ENCODE data around the gene ATP5PB.
A peak's percentile ranks its signal among the peaks of the same experiment; 100 is the strongest.

Gene ATP5PB

DNA sequence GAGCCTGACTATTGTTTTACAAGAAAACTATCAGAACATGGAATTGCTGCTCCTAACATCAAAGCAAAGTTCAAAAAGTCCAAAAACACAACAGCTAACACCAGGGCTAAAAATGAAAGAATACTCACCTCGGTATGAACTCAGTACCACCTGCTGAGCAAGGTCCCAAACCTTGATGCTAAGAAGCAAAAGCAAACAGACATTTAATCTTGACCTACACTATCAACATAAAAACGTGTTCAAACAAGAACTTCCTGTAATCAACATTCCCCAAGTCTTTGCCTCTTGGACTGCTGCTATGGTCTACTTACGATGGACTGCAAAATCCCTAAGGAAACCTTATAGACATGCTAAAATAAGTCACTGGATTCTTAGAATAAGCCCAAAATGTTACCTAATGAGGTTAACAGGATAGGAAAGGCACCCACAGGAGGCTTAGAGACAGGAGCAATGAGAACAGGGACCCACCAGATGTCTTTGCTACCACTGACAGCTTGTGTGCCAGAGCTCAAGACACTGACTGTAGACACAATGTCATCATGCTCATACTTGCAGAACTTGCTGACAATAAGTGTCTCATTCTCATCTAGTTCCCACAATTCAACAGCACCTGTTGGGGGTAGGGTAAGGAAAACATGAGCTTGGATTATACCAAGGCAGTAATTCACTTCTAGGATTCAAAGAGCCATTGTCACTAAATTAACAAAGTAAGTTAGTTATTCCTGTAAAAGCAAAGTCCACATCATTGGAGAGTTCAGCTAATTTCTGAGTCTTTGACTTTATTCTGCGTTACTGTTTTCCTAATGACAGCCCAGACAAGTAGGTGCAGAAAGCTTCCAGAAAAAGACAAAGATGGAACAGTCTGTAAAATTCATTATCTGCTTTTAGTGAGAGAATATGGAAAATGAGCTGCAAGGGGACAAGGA is 2.0 kb upstream of the ATP5PB start:
- no peak for DNase-seq (ENCODE audit: low spot score)

DNA sequence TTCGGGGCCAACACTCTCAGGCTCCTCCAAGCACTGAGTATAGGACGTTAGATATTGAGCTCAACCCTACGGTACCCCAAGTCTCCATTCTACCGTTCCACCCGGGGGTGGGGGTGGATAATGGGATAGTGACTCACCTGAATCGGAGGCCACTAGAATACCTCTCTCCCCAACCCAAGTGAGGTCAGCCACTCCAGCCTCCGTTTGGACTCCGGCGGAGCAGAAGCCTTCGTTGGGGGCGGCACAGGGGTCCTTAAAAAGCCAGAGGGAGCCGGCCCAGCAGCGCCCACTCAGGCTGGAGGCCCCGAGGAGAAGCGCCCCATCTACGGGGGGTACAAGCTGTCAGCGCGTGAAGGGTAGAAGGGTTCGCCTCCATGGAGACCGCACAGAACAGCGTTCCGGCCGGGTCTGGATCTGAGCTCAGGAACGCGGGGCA is 764 bp upstream of the ATP5PB start:
- peak; percentile 33 for DNase-seq (ENCODE audit: low spot score)

DNA sequence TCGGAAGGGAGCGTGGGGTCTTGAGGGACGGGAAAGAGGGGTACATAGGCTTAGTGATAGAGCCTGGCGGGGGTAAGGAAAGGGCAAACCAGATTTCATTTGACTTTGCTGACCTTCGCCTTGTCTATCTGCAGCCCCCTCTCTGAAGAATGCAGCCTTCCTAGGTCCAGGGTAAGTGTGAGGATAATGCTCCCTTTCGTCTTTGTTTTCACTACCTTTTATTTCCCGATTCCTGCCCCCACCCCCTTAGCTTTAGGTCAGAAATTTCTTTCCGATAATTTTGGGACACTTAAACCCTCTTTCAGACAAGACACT is 396 bp downstream of the ATP5PB start:
- no peak for DNase-seq (ENCODE audit: low spot score)

DNA sequence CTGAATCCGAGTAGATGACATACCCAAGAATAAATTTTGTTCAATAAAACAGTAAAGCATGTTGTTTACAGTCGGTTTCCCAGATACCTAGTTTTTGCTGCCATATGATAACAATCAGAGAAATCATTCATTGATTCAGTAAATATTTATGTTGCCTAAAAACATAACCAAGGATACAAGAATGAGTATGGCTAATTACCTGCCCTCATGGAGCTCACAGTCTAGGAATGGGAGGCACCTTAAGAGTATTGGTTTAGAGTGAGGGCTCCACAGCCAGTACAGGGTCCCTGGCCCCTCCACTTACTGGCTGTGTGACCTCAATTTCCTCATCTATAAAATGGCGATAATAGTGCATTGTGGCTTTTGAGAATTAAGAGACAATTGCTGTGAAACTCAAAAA is 921 bp downstream of the ATP5PB start:
- no peak for DNase-seq (ENCODE audit: low spot score)

DNA sequence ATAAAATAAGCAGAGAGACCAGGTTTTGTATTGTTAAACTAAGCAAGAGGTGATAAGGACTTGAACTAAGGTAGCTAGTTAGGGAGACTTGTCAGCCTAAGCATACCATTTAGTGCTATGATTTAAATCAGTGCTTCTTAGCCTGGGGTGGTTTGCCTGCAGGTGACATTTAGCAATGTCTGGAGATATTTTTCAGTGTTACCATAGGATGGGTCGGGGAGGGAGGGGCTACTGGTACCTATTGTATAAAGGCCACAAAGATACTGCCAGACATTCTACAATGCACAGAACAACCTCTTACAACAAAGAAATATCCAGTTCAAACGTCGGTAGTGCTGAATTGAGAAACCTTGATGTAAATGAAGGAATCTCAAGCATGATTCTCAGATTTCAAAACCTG is 3.3 kb downstream of the ATP5PB start:
- no peak for DNase-seq (ENCODE audit: low spot score)

DNA sequence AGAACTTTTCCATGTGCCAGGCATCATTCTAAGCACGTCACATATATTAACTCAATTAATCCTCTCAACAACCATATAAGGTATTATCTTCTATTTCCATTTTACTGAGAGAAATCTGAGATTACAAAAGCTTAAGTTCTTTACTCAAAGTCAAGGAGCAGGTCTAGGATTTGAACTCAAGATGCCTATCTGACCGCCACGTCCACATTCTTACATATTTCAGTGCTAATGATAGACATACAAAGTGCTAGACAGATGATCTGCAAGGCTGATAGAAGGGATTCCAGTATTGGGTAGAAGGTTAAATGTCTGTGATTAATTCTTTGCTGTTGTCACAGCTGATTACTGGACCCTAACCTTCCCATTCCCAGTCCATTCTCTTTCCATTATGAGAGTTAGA is 4.4 kb downstream of the ATP5PB start:
- no peak for DNase-seq (ENCODE audit: low spot score)

DNA sequence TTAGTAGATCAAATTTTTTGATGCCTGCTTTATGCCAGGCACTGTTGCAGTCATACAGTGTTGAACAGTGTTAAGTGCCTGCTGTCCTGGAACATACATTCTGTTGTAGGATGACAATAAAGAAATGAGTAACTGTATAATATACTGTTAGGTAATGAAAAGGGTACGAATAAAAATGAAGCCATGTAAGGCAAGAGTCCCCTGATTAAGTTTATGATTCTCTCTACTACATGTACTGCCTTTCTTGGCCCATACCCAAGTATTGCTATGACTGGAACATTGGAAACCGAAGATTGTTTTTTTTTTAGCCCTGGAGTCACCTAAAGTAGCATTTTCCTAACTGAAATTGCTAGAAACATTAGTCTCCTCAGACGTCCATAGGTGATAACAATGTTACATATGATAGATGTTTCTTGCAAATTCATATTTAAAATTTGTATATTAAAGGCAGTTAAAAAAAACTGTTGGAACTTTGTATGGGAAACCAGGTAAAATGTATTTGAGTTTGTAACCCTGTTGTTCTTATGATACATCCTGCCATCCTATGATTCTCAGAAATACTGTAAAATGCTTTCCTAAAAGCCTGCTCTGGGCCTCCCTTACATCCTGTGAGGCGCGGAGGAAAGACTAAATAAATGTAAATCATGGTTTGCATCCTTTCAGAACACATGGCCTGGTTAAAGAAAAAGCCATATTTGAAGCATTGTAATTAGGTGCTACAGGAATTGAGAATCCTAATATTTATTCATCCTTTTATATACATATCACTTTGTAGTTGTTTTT is 5.8 kb downstream of the ATP5PB start:
- DNase-seq (ENCODE audit: low spot score) = no peak

DNA sequence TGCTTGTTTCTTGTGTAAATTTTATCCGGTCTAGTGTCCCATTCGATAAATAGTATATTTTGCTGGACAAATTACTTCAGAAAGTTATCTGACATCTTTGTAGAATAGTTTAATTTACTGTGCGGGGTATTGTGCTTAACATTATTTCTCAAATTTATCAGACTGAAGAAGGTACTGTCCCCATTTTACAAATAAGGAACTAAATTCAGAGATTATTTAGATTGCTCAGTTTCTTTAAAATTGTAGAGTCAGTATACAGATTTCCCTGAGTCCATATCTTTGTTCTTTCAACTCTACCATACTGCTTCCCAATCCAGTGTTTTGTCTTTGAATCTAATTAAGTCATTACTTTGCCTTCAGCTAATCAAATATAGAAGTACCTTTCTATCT is 6.4 kb downstream of the ATP5PB start:
- DNase-seq (ENCODE audit: low spot score) = no peak

DNA sequence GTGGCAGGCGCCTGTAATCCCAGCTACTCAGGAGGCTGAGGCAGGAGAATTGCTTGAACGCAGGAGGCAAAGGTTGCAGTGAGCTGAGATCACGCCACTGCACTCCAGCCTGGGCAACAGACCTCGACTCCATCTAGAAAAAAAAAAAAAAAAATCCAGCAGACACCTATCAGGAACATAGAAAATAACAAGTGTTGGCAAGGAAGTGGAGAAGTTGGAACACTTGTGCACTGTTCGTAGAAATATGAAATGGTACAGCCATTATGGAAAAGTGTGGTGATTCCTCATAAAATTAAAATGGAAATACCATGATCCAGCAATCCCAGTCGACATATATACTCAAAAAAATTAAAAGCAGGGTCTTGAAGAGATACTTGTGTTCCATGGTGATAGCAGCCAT is 12.5 kb downstream of the ATP5PB start:
- DNase-seq (ENCODE audit: low spot score) = no peak

DNA sequence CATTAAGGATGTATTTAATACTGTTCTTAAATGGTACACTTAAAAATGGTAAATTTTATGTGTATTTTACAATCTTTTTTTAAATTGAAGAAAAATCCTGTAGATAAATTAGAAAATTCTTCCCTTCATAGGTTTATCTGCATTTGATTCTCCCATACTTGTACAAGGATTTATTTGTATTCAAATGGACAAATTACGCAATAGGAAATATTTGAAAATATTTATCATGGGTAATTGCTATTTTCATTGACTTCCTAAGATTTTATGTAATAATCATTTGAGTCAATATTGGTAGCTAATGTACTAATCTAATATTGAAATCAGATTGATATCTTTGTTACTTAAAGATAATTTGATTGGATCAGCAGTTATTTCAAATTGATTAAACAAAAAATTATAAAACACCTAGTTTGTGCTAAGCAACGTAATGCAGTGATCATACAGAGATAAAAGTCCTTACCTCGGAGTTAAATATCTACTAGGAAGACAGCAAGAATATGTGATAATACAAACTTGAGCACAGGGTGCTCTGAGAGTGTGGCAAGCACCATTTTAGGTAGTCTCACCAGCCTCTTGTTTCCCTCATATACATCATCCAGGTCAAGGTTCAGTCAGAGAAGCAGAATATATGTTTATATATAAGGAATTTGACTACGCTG is 13.2 kb downstream of the ATP5PB start:
- no peak for DNase-seq (ENCODE audit: low spot score)

DNA sequence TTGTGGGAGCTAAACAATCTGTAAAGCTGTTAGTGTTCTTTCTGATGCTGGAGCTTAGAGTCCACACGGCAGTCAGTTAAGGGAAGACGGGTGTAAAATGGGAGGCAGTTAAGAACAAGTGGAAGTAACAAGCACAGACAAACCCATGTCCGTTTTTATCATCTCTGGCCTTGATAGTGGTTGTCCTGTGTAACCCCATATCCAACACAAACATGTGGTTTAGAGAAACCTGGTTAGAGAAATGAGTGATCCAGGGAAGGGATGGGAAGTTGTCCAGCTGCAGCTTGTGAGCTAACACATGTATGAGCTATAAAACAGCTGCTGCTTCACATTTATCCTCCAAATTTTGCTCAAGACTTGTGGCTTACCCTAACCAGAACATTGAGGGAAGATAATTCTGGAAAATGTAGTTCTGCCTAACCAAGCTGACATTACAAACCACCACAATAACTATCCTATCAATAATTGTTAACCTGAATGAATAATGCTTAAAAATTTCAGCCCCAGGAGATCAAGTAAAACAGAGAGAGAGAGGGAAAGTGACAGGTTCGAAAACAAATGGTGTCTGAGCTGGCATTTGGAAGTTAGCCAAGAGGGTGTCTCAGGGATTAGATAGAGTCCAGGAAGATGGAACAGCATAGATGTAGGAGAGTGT is 13.9 kb downstream of the ATP5PB start:
- DNase-seq (ENCODE audit: low spot score) = no peak

DNA sequence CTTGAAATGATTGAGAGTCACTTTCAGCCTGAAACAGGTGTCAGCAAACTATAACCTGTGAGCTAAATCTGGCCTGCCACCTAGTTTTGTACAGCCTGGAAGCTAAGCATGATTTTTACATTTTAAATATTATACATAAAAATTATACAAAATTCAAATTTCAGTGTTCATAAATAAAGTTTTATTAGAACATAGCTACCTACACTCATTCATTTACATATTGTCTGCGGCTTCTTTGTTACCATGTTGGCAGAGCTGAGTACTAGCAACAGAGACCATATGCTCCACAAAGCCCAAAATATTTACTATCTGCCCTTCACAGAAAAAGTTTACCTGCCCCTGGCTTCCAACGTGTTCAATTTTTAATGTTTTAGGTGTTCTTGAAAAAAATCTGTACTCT is 16.5 kb downstream of the ATP5PB start:
- no peak for DNase-seq (ENCODE audit: low spot score)

DNA sequence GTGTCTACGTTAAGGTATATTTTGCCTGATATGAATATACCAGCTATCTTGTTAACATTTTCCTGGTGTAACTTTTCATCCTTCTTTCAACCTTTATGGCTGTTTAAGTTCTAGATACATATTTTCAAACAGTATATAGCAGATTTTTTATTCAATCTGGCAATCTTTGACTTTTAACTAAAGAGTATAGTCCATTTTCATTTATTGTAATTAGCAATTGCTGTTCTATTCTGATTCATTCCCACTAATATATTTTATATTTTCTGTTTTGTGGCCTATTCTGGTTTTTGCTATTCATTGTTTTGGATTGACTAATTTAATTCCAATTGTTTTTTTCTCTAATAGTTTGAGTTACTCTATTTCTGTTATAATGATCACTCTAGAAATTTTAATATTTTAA is 17.2 kb downstream of the ATP5PB start:
- no peak for DNase-seq (ENCODE audit: low spot score)

DNA sequence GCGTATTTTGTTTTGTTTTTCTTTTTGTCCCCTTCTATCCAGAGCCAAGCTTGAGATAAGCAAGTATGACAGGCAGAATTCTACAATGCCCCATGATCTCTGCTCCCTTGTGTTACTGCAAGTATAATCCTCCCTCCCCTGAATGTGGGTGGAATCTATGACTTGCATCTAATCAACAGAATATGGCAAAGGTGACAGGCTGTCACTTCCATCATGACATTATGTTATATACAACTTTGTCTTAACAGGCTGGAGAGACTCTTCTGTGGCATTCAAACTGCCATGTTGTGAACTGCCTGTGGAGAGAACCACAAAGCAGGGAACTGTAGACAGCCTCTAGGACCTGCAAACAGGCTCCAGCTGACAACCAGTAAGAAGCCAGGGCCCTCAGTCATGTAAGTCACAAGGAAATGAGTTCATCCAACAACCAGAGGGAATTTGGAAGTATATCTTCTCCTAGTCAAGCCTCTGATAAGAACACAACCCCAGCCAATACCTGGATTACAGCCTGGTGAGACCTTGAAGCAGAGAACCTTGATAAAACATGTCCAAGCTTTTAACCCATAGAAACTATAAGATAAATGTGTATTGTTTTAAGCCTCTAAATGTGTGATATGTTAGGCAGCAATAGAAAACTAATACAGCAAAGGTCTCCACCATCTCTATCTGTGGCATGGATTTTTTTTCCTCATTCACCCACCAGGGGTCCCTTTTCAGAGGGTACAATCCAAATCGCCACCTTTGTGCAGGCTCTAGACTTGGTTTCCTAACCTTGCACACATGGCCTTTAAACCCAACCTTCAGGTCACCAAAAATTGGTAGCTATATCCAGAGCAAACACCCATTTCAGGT is 18.8 kb downstream of the ATP5PB start:
- no peak for DNase-seq (ENCODE audit: low spot score)

DNA sequence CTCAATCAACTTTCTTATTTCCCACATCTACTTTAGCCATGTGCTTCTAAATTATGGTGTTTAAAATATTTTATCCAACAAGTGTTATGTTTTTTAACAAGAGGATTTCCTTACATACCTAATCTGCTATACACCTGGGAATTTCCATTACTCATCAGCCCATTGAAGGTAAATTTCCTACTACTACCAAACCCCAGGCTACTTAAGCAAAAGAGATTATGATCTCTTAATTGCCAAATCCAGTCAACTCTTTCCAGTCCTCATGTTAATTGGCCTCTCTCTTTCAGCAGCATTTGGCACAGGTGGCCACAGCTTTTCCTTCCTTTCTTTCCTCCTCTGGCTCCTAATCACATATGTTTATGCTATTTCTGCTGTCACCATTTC is 19.4 kb downstream of the ATP5PB start:
- no peak for DNase-seq (ENCODE audit: low spot score)

DNA sequence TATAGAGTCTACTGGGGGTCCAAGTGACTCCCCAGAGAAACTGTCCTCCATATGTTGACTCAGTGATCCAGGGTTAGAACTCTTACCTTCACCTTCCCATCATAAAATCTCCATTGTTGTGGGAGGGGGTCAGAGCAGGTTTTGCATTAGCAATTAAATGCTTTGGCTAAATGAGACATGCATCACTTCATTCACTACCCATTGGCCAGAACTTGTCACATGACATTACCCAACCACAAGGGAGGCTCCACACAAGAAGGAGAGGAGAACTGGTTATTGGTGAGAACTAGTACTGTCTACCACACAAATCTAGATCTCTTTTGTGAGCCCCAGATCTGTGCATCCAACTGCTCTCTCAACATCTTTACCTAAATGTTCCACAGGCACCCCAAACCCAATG is 20.3 kb downstream of the ATP5PB start:
- DNase-seq (ENCODE audit: low spot score) = no peak

DNA sequence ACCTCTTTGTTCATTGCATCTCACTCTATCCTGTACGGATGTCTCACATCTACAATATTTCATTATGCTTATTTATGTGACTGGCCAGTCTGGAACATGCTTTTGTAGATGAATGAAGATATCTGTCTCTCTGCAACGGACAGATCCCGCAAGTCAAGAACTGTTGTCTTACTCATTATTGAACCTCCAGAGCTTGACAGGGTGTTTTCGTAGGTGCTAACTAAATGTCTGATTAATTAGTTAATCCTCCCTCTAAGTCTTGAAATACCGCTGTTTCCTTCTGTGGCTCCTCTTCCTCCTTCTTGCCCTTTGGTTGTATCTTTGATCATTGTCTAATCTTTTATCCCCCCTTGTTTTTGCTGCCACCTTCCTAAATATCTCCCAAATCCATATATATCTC is 21.3 kb downstream of the ATP5PB start:
- no peak for DNase-seq (ENCODE audit: low spot score)

DNA sequence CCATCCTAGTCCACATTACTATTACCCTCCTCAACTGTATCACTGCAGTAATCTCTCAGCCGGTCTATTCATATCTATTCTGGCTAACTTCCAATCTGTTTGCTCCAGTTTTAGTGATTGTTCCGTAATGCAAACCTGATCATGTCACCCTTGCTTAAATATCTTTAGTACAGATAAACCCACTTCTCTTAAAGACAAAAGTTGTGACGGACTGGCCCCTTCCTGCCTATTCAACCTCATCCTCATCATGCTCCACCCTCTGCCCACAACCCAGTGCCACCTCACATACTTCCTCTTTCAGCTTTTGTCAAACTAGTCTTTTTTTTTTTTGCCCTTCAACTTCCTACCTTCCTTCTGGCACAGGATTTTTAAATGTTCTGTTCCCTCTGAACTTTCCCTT is 21.7 kb downstream of the ATP5PB start:
- DNase-seq (ENCODE audit: low spot score) = no peak

DNA sequence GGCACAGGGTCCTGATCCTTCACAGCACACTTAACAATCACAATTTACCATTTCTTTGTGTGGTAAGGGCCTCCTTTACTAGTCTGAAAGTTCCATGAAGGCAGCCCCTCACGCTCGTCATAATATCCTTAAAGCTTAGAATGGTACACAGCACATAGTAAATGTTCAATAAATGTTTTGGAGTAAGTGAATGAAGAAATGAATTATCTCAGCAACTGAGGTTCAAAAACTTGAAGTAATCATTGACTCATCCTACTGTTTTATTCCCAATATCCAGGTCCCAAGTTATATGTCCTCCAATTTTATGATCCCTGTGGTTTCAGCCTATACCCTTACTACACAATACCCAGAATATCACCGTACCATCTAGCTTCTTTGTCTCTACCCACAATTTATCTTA is 22.3 kb downstream of the ATP5PB start:
- DNase-seq (ENCODE audit: low spot score) = no peak

DNA sequence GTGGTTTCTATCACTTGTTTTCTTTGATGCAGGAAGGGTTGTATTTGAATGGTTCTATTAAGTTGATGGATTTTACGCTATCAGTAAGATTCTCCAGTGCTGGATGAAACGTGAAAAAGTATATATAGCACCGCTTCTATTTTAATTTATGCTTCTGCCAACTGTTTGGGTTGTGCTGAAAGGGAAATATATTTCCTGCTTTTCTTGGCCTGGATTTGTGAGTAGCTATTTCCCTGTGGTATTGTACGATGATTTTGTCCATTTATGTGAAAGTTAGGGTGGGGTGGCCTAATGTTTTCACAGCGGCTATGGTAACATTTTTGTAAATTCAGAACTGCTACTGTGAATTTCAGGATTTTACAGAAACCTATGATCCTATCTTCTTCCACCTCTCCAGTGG is 24.8 kb downstream of the ATP5PB start:
- DNase-seq (ENCODE audit: low spot score) = no peak

DNA sequence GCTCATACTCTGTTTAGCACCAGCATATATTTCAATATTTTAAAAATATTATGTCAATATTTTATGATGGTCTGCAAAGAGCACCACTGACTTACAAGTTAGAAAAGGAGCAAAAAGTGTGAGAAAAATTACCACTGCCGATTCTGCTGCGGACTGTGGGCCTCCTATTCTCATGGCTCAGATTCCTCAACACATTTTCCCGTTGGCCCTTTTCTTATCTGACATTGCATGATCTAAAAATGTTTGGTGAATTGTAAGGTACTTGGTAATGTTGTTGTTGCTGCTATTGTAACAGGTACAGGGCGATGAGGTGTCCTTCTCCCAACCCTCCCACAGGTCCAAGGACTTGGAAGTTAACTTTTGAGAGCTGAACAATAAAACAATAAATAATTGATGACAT is 25.3 kb downstream of the ATP5PB start:
- DNase-seq (ENCODE audit: low spot score) = no peak

DNA sequence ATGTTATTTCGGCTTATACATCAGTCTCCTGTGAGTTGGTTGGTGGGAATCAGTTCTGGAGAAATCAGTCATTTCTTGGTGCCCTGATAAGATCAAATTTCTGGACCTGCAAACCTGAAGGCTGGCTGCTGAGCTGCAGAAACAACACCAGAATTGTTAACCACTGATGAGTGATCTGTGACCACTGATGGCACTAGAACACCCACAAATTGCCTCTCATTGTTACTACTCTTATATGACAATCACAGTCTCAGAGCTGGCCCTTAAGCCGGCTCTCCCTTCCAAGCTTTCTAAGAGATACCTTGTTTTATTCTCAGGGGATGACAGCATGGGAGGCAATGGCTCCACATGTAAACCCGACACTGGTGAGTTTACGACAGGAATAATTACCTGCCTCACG is 26.4 kb downstream of the ATP5PB start:
- DNase-seq (ENCODE audit: low spot score) = no peak
